Stomach (tissue), 4 donors: Measurements from ENCODE around the gene TRIM41.

Source experiments
- EP300 ChIP-seq: sonication (generic); formaldehyde crosslinking; IDR thresholded peaks from one replicate; pipeline ENCODE4 v1.6.1; 2017; ENCODE audit warnings: antibody characterized with exemption
- POLR2A ChIP-seq, 4 donors: fragments of 450-650 bp; IDR thresholded peaks; one replicate each; pipeline ENCODE4 v1.6.1; 2016; ENCODE audit warnings: antibody characterized with exemption in 4 of 4, control low read depth in 2 of 4, mild to moderate bottlenecking in 1 of 4, moderate library complexity in 1 of 4
- POLR2AphosphoS5 ChIP-seq, 3 donors: sonication (generic); formaldehyde crosslinking; IDR thresholded peaks; one replicate each; pipeline ENCODE4 v1.6.1; 2016; ENCODE audit warnings: antibody characterized with exemption in 3 of 3
- TF ChIP-seq, protein P1 (sequence below), 7 experiments: fragments of 450-650 bp in 4 of 7; fragments of 200-600 bp in 3 of 7; sonication (generic) in 3 of 7; IDR thresholded peaks; one replicate each; pipeline ENCODE4 v1.5.1; 2016 to 2019; ENCODE audit warnings: antibody characterized with exemption in 7 of 7, control low read depth in 2 of 7, mild to moderate bottlenecking in 1 of 7

DNA sequence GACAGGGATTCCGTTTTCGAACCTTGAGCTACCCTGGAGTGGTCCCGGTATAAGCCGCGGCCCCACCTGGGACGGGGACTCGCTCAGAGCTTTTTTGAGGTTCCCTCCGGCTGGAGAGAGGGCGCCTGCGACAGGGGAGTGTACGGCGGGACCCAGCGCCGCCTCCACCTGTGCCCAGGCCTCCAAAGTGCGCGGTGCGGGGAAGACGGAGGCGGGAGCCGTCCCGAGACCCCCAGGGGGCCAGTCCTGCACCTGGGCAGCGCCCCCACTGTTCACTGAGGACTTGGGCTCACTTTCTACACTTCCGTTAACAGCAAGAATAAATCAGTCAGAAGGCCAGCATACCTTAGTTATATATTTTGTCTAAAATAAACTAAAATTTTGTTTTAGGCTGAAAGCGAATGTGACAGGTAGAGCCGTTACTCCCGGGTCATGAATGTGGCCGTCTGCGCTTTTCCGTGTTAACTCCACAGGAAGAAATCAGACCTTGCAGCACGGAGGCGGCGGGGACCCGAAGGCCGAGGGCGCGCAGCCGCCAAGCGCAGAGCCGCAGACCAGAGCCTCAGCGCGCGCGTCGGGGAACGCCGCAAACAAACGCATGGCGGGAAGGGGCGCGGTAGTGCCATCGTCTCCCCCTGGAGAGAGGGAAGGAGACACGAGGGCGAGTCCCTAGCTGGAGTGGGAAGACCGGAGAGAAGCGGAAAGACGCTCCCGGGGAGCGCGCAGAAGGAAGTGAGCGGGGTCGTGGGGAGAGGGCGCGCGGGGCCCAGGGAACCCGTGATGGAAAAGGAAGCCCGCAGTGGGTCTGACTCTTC, 32.2 kb upstream of the TRIM41 start:
- TF ChIP-seq, protein P1, sequence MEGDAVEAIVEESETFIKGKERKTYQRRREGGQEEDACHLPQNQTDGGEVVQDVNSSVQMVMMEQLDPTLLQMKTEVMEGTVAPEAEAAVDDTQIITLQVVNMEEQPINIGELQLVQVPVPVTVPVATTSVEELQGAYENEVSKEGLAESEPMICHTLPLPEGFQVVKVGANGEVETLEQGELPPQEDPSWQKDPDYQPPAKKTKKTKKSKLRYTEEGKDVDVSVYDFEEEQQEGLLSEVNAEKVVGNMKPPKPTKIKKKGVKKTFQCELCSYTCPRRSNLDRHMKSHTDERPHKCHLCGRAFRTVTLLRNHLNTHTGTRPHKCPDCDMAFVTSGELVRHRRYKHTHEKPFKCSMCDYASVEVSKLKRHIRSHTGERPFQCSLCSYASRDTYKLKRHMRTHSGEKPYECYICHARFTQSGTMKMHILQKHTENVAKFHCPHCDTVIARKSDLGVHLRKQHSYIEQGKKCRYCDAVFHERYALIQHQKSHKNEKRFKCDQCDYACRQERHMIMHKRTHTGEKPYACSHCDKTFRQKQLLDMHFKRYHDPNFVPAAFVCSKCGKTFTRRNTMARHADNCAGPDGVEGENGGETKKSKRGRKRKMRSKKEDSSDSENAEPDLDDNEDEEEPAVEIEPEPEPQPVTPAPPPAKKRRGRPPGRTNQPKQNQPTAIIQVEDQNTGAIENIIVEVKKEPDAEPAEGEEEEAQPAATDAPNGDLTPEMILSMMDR (IDR thresholded peaks at IDR 0.05), result no peak
- TF ChIP-seq POLR2AphosphoS5 (IDR thresholded peaks at IDR 0.05), result no peak
- no peak for TF ChIP-seq EP300
- no peak for TF ChIP-seq POLR2A (IDR thresholded peaks at IDR 0.05)
